ENCODE measurements around the gene HOXD11. TPM values are rescaled to one million over a fixed set of nuclear protein-coding genes. Genes with fewer than 3 reads are reported as not detected.

Gene HOXD11
- total RNA-seq, 6 donors from 2014 or later: not detected

DNA sequence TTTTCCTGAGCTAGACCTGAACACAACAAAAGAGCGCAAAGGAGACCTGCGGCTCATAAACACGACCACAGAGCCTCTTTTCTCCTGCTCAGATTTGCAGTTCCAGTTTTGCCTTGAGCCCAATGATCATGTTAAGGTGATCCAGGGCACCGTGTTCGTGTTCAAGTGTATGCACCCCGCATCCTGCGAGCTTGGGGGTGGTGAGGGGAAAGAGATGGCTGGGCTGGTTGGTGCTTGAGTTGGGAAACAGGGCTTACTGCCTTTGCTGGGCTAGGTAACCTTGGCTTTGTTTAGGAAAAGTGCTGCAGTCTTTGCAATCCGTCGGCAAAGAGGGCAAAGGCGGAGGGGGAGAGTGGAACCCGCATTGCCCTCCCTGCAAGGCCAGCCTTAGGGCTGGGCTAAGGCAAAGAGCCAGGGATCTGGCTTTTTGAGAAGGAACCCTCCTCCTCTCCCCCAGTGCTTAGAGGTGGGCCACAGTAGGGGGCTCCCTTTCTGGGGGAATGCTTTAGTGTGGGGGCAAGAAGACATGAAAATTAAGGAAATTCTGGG is 10.8 kb downstream of the HOXD11 start:
- Histone ChIP-seq H3K4me1 (peaks cover 9 to 20% (median 13%) of the 10 kb centered on the region in 4 donors), H3K9me3 (peaks cover 0 to 5% (median 0%) of the 10 kb centered on the region in 4 donors), H3K27ac (no peak overlapping the region), H3K36me3 (no peaks in the 10 kb centered on the region), H3K27me3 (peaks cover 3 to 91% (median 48%) of the 10 kb centered on the region in 4 donors), H3K4me3 (no peak overlapping the region)
- WGBS, 2 donors: 8 to 20% methylated on average over 10 to 11 of the region's 11 CpGs
- TF ChIP-seq EP300 (IDR thresholded peaks at IDR 0.05): no peak
- TF ChIP-seq, protein P1, sequence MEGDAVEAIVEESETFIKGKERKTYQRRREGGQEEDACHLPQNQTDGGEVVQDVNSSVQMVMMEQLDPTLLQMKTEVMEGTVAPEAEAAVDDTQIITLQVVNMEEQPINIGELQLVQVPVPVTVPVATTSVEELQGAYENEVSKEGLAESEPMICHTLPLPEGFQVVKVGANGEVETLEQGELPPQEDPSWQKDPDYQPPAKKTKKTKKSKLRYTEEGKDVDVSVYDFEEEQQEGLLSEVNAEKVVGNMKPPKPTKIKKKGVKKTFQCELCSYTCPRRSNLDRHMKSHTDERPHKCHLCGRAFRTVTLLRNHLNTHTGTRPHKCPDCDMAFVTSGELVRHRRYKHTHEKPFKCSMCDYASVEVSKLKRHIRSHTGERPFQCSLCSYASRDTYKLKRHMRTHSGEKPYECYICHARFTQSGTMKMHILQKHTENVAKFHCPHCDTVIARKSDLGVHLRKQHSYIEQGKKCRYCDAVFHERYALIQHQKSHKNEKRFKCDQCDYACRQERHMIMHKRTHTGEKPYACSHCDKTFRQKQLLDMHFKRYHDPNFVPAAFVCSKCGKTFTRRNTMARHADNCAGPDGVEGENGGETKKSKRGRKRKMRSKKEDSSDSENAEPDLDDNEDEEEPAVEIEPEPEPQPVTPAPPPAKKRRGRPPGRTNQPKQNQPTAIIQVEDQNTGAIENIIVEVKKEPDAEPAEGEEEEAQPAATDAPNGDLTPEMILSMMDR (IDR thresholded peaks at IDR 0.05): no peak
- TF ChIP-seq POLR2A (IDR thresholded peaks at IDR 0.05): no peak
- no peak for TF ChIP-seq POLR2AphosphoS5 (IDR thresholded peaks at IDR 0.05)
- no peak for ATAC-seq (ENCODE audit: low FRiP score in 2 of 2)
- DNase-seq: no peak

DNA sequence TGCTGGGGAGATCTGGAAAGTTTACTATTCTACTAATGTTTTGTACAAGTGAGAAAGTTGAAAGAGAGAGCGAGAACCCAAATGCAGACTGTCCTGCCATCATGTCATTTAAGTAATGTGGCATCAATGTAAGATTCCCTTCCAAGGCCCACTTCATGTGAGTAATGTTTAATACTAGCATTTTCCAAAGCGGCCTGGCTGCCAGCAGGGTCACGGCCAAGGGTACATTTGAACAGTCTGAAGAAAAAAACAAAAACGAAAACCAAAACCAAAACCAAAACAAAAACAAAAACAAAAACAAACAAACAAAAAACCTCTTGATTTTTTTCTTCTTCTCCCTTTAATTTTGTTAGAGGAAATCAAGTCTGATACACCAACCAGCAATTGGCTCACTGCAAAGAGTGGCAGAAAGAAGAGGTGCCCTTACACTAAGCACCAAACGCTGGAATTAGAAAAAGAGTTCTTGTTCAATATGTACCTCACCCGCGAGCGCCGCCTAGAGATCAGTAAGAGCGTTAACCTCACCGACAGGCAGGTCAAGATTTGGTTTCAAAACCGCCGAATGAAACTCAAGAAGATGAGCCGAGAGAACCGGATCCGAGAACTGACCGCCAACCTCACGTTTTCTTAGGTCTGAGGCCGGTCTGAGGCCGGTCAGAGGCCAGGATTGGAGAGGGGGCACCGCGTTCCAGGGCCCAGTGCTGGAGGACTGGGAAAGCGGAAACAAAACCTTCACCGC is 11.7 kb downstream of the HOXD11 start:
- DNase-seq: no peak
- Histone ChIP-seq H3K4me3 (no peak overlapping the region), H3K36me3 (no peaks in the 10 kb centered on the region), H3K27ac (no peak overlapping the region), H3K9me3 (peaks cover 0 to 5% (median 0%) of the 10 kb centered on the region in 4 donors), H3K4me1 (peaks cover 13 to 25% (median 20%) of the 10 kb centered on the region in 4 donors), H3K27me3 (peaks cover 3 to 93% (median 52%) of the 10 kb centered on the region in 4 donors)
- no peak for TF ChIP-seq POLR2AphosphoS5 (IDR thresholded peaks at IDR 0.05)
- TF ChIP-seq, protein P1 (IDR thresholded peaks at IDR 0.05): peak in 1 of 6 experiments; percentile 3
- WGBS, 2 donors: 13 to 15% methylated on average over 22 to 24 of the region's 24 CpGs
- ATAC-seq (ENCODE audit: low FRiP score in 2 of 2): no peak

DNA sequence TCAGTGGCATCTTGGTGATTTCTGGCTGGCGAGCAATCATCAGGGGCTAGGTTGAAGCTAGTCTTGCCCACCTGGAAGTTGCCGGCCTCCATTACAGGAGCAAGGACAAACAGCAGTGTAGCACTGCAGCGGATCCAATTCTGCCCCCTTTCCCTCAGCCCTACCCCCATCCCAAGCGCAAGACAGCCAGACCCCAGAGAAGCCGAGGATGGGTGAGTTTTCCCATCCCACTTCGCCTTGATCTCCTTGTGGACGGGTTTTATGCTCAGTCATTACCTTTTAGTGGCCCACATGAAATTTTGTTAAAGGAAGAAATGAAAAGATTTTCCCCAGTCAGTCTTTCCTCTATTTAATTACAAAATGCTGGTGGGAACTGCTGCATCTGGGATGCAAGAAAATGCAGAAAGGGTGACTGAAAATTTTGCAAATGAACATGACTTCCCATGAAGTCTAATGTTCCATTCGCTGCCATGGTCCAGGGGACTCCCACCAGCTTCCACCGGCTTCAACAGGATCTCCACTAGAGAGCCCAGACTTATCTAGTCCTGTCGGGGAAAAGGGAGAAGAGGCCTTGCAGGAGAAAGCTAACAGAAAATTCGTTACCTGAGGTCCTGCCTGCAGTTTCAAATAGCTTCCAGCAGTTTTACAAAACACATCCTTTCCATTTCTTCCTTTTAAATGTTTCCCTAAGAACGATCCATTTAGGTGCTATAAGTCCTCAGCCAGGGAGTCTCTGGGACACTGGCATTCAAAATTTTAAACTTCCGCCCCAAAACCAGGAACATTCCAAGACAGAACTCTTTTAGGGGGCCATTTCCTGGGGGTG is 13.5 kb downstream of the HOXD11 start:
- H3K4me3 ChIP-seq: no peak overlapping the region
- peaks cover 13 to 25% (median 21%) of the 10 kb centered on the region in 4 donors for H3K4me1 ChIP-seq
- WGBS, 2 donors: 12 to 14% methylated on average over 13 of the region's 13 CpGs
- H3K27ac ChIP-seq: no peak overlapping the region
- no peak for DNase-seq
- no peak for TF ChIP-seq POLR2A (IDR thresholded peaks at IDR 0.05)
- TF ChIP-seq EP300 (IDR thresholded peaks at IDR 0.05): no peak
- TF ChIP-seq, protein P1 (IDR thresholded peaks at IDR 0.05): no peak
- TF ChIP-seq POLR2AphosphoS5 (IDR thresholded peaks at IDR 0.05): no peak
- H3K36me3 ChIP-seq: no peaks in the 10 kb centered on the region
- ATAC-seq (ENCODE audit: low FRiP score in 2 of 2): no peak
- peaks cover 3 to 97% (median 60%) of the 10 kb centered on the region in 4 donors for H3K27me3 ChIP-seq
- peaks cover 0 to 5% (median 0%) of the 10 kb centered on the region in 4 donors for H3K9me3 ChIP-seq

DNA sequence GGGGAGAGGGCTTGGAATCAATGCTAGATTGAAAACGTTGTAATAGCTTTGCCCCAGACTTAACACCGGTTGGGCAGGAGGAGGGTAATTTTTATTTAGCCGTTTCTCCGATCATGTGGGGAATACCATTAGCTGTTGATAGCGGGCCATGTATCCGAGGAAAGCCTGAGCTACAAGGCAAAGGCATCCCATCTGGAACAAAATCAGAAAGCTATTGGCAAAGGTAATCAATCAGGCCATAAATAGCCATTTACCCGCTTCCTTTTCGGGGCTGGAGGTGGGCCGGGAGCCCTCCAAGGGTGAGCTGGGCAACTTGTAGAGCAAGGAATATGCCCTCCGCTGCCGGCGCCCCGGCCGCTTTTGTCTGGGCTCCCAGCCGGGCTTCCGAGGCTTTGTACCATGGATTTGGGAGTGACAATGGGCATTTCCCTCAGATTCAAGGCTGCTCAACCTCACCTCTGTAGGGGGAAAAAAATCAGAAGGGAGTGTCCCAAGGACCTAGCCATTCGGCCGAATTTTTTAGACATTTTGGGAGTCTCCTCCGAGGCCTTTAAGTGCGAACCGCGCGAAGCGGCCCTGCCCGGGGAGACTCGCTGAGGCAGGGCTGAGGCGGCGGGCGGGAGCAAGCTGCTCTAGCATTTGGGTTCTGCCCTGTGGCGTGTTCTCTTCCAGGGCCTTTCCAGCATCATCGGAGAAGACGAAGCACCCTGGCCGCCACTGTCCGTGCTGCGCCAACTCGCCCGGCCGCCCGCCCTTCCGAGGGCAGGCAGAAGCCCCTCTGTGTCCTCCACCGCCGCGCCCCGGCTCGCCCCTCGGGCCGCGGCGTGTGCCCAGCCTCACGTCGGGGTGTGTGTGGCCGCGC is 14.3 kb downstream of the HOXD11 start:
- no peak overlapping the region for H3K4me3 ChIP-seq
- TF ChIP-seq POLR2AphosphoS5 (IDR thresholded peaks at IDR 0.05) (no peak), POLR2A (IDR thresholded peaks at IDR 0.05) (no peak), EP300 (IDR thresholded peaks at IDR 0.05) (no peak)
- TF ChIP-seq, protein P1 (IDR thresholded peaks at IDR 0.05): no peak
- DNase-seq (peak in 1 of 2 donors; percentile 81), ATAC-seq (ENCODE audit: low FRiP score in 2 of 2) (no peak)
- H3K27me3 ChIP-seq: peaks cover 3 to 93% (median 56%) of the 10 kb centered on the region in 4 donors
- H3K4me1 ChIP-seq: peaks cover 13 to 25% (median 21%) of the 10 kb centered on the region in 4 donors
- H3K27ac ChIP-seq: no peak overlapping the region
- H3K36me3 ChIP-seq: no peaks in the 10 kb centered on the region
- WGBS, 2 donors: 8 to 11% methylated on average over 24 to 53 of the region's 53 CpGs
- peaks cover 0 to 5% (median 0%) of the 10 kb centered on the region in 4 donors for H3K9me3 ChIP-seq

Measured in upper lobe of left lung (tissue), 6 donors.